Measurements from ENCODE around the gene ACTL10.

The ACTL10 gene

DNA sequence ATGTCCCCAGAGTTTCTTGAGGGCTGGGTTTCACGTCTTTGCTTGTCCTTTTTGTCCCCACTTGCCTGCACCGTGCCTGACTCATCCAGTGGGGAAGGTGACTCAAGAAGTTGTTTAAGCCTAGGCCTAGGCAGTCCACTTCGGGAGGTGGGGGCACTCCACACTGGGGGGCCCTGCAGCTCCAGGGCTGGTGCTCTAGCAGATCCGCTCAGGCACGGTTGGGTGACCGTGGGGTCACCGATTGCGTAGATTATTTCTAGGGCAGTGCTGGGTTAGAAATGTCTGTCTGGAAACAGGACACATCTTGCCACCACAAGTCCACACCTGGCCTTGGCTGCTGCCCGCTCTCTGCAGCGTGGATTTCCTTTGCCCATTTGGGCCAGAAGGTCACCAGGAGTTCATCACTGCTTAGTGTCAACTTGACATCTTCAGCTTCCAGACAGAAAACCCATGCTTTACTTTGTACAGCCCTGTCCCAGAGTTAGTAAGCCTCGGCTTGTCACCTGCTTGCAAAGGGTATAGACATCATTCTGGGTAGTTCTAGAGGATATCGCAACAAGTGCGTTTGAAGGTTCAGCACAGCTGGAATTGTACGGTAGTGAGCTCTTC, 18.2 kb upstream of the ACTL10 start:
- no peak for DNase-seq (ENCODE audit: extremely low read depth in 1 of 2, low read depth in 1 of 2)

DNA sequence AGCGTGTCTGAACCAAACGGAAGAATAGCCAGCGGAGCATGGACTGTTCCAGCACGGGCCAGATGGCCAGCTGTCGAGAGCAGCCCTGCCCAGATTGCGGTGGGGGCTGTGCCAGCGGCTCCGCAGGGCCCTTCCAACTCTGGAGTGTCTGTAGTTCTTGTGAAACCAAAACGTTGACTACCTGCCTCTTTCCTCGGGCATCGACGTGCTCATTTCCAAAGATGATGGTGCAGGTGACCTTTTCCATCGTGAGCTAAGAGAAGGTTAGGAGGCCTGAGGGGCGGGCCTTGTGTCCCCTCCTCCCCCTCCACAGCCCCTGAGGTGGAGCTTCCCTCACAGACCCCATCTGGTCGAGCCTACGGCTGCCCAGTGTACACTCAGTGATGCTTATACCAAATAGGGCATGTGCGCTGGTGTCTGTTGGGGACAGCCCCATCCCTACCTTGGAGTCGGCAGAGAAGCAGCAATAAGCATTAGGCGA, 17.5 kb upstream of the ACTL10 start:
- no peak for DNase-seq (ENCODE audit: extremely low read depth in 1 of 2, low read depth in 1 of 2)

DNA sequence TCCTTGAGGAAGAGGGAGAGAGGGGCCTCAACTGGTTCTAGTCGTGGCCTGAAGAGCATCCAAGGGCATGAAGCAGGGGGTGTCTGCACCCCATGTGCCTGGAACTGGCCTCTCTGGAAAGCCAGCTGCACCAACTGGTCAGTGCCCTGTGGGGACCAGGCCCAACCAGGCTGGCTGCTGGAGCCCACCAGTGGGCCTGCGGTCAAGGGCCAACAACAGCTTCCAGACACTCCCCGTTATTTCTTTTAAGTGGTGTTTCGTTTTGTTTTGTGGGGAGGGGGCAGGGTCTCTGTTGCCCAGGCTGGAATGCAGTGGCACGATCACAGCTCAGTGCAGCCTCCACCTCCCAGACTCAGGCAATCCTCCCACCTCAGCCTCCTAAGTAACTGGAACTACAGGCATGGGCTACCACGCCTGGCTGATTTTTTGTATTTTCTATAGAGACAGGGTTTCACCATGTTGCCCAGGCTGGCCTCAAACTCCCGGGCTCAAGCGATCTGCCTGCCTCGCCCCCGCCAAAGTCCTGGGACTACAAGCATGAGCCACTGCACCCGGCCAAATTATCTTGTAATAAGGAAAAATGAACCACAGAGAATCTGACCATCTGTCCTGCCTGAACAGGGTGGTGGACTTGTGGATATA, 16.5 kb upstream of the ACTL10 start:
- DNase-seq (ENCODE audit: extremely low read depth in 1 of 2, low read depth in 1 of 2): no peak

DNA sequence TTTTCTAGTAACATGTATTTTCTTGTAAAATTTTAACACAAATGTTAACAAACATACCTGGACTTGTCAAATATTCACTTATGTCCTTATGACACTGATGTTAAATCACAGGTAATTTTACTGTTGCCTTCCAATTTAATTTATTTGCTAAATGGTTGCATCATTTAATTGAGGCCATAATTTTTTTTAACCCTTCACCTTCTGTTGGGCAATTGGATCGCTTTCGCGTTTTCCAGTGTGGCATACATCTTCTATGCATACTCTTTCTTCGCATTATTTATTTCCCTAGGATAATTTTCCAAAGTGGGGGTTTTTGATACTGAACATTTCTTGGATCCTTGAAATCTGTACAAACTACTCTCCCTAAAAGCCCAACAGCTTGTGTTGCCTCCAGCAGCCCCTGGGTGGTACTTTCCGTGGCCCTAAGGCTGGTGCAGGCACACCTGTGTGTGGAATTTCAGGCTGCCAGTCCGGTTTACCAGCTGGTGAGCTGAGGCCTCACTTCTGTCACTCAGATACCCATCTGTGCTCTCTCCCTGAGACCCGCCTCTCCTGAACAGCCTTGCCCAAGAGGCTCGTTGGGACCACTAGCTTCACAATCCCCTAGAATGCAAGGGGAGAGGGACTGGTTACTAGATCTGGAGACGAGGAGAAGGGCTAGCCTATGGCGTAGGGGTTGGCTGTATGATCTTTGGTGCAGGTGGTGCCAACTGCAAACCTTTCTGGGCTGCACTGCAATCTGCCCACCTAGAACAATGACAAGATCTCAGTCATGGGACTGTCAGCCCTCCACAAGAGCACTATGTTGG, 15.8 kb upstream of the ACTL10 start:
- DNase-seq (ENCODE audit: extremely low read depth in 1 of 2, low read depth in 1 of 2): no peak

DNA sequence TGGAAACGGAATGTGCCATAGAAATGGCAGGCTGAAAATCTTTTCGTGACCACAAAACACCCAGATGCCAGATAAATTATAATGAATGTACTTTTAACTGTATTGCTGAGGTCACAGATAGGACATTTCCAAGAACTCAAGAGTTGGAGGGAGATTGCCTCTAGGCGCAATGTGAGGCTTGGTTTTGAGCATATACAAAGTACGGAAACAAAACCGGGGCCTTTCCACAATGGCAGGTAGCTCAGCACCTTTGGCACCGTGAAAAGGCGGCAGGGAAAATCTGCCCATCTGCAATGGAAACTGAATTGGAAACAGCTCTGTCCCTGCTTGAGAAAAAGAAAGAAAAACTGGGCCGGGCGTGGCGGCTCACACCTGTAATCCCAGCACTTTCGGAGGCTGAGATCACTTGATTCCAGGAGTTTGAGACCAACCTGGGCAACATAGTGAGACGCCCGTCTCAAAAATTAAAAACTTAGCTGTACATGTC, 15.1 kb upstream of the ACTL10 start:
- DNase-seq (ENCODE audit: extremely low read depth in 1 of 2, low read depth in 1 of 2): no peak

DNA sequence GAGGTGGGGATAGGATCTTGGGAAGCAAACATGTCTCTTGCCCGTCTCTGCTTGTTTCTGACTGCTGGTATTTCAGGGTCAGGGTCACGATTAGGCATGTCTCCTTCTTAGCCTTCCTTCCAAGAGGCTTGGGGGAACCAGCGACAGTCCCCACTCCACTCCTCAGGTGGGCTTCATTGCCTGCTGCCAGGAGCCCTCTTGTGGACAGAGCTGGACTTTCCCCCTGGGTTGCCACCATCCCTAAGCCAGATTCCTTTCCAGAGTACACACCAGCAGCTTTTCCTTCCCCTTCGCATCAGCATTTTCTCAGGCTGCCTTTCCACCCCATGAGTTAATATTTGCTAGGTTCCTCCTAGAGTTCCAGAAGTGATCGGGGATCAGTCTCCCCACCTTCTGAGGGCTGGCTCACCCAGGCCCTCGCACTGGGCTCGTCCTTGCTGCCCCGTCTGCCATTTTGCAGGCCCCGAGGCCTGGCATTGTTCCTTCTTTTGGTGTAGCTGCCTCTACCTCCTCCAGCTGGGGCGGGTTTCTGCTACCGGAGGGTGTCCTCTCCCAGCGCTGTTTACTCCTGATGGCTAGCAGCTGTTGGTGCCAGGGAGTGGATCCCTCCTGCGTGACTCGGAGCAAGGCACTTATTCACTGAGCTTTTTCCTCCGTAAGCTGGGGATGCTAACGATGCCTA, 13.4 kb upstream of the ACTL10 start:
- DNase-seq (ENCODE audit: extremely low read depth in 1 of 2, low read depth in 1 of 2): no peak

DNA sequence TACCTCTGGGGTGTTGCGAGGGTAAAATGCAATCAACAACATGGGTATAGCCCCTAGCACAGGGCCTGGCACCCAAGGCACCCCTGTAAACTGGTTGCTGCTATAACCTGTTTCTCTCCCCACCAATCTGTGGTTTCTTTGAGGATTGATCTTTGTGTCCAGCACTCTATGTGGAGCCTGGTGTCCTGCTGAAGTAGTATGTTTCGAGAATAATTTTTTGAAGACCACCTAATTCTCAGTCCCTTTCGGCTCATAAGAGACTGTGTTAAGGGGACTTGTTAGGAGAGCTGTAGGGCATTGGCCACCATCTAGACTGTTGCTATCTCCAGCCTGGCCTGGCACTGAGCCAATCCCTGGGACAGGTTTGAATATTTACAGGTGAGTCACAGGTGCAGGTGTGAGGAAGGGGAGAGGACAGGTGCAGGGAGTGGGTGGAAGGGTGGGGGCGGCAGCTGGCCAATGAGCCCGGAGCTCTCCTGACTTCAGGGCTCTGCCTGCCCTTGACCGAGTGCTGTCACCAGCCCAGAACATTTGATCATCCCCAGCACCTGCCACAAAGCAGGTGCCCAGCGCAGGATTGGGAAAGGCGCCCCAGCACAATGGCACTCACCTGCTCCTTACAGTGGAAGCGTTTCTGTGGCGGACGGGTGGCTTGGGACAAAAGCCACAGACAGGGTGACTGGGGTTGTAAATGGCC, 12.7 kb upstream of the ACTL10 start:
- DNase-seq (ENCODE audit: extremely low read depth in 1 of 2, low read depth in 1 of 2): no peak

DNA sequence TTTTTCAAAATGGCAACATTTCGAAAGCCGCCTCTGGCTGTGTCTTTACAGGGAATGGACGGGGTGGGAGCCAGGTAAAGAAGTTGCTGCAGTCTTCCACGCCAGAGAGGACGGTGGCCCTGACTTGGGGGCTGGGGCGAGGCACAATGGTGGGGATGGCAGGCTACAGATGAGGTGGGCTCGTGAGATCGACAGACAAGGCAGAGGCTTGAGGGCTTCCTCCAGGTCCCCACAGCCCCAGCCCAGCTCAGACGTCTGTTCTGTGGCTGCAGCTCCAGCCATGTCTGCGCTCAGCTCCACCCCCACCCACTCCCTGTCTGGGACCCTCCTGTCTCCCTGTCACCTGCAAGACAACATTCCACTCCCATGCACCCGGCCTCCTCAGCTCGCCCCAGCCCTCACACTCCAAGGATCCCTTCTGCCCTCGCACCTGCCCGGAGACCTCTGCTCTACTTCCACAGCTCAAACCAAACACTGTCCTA, 12.0 kb upstream of the ACTL10 start:
- DNase-seq (ENCODE audit: extremely low read depth in 1 of 2, low read depth in 1 of 2): no peak

DNA sequence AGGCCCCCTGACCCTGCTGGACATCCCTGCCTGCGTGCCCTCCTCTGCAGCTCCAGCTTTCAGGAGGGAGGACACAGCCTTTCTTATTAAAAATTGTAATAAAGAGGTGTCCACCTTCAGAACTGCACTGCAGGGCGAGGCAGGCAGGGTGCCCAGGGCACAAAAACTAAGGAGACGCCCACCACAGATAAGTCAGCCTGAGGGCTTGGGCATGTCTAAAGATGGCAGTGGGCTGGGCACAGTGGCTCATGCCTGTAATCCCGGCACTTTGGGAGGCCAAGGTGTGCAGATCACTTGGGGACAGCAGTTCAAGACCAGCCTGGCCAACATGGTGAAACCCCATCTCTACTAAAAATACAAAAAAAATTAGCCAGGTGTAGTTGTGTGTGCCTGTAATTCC, 11.6 kb upstream of the ACTL10 start:
- DNase-seq (ENCODE audit: extremely low read depth in 1 of 2, low read depth in 1 of 2): no peak

DNA sequence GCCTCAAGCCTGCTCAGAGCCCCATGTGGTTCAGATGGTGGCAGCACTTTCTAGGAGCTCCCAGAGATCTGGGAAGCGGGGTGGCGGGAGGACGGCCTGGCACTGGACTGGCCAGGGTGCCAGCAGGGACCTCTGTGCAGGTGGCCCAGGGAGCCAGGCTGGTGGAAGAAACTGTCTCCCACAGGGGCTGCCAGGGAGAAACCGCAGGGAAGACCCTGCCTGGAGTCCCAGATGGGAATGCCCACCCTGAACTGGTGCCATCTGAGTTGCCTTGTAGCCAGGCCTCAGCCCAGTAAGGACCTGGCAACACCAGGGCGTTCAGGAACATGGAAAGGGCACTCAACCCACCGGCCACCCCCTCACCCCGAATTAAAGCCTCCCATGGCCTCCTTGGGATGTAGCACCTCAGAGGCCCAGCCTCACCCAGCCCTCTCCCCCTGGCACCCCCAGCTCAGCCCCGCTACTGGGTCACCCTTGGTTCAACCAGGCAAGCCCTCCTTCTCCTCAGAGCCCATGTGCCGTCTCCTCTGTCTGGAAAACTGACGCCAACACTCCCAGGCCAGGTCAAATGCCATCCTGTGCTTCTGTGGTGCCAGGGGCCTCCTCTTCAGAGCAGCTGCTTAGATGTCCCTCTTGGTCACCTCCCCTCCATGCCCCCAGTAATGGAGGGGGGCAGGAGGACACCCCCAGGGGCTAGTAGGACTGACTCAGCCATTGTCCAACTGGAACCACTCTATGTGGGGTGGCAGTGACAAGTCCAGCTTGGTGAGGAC, 10.5 kb upstream of the ACTL10 start:
- no peak for DNase-seq (ENCODE audit: extremely low read depth in 1 of 2, low read depth in 1 of 2)

DNA sequence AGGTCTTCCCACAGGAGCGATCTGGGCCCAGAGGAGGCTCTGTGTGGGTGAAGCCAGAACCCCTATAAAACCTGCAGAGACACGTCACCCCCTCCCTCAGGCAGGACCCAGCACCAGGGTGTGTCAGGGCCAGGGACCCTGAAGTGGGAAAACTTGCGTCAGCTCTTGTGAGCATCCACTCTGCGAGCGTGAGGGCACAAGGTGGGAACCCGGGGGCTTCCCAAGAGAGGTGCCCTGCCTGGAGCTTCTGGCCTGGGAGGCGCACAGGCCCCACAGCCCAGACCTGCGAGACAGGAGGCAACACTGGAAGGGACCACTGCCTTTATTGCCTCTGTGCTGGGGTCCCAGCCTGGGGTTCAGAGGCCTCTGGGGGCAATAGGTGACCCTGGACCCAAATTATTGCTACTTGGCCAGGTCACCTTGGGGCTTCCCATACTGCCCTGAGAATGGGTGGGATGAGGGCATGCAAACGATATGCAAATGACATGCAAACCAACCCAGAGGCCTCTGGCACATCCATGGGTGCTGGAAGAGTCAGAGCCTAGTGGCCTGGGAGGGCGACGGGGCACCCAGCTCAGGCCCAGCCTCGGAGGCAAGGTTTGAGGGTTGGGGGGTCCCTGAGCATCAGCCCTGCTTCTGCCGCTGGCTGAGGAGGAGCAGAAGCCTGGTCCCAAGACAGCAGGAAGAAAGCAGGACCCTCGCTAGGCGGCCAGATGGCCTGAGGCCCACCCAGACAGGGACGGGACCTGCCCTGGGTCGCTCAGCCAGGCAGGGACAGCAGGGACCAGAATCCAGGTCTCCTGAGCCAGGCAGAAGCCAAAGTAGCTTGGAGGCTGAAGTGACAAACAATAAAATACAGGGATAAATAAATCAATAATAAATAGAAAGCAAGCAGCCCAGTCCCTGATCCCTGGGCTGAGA, 9.7 kb upstream of the ACTL10 start:
- DNase-seq (ENCODE audit: extremely low read depth in 1 of 2, low read depth in 1 of 2): no peak

DNA sequence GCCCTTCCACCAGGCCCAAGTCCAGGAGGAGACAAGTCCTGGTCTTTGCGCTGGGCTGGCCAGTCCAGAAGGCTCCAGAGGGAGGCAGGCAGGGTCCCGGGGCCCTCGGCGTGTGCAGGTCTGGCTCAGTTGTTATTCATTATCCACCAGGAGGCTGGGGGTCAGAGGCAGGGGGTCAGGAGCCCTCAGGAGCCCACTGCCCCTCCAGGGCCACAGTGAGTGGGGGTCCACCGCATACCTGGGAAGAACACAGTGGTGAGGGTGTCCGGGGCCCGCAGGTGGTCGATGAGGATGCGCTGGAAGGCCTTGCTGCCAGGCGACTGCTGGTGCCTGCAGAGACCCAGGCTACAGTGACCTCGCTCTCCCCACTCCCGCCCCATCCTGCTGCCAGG, 9.0 kb upstream of the ACTL10 start:
- DNase-seq (ENCODE audit: extremely low read depth in 1 of 2, low read depth in 1 of 2): no peak

DNA sequence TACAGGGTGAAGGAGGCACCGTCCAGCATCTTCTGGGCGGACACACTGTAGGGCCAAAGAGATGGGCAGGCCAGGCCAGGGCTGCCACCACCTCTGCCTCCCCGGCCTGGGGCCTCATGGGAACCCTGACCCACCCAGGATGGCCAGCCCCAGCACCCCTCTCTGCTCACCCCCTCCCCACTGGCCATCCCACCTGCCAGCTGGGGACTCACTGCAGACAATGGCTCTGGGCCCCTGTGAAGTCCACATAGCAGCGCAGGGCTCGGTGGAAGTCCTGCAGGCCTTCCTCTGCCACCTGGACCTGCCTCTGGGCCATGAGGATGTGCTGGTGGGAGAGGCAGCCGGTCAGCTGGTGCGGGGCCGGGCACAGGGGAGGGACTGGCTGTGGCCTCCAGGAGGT, 8.2 kb upstream of the ACTL10 start:
- DNase-seq (ENCODE audit: extremely low read depth in 1 of 2, low read depth in 1 of 2): no peak

DNA sequence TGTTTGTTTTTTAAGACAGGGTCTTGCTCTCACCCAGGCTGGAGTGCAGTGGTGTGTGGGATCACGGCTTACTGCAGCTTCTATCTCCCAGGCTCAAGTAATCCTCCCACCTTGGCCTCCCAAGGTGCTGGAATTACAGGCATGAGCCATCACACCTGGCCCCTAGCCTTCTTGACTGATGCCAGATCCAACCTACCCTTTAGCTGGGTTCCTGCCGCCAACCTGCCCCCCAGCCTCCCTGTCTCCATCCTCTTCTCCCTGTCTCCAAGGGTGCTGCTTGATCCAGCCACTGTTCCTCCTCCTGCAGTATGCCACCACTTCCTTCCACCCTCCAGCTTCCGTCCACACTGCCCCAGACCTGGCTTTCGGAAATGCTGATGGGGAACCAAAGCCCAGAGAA, 7.8 kb upstream of the ACTL10 start:
- no peak for DNase-seq (ENCODE audit: extremely low read depth in 1 of 2, low read depth in 1 of 2)

DNA sequence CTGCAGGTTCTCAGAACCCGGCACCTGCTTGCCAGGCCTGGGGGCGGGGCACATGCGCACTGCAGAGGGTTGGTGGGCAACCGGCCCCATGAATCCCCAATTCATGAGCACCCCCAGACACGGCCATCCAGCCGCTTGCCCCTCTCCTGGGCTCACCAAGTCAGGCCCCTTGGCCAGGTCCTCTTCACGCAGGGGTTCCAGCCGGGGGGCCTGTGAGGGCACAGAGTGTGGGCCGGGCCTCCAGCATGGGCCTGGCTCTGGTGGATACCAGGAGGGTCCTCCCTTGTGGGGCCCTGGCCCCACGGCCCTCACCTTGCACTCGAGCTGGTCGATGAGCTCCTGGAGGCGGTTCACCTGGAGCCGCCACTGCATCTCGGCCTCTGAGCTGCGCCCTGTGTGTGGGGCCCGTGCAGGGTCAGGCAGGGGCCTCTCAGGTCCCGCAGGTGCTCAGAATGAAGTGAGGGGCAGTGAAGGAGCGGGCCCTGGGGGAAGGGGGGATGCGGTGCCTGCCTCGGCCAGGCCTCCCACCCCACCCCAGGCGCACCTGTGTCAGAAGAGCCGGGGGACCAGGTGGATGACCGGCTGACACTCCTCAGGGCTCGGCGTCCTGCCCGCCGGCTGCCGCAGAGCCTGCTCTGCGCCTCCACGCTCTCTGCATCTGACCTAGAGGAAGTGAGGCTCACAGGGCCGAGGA, 7.3 kb upstream of the ACTL10 start:
- no peak for DNase-seq (ENCODE audit: extremely low read depth in 1 of 2, low read depth in 1 of 2)

DNA sequence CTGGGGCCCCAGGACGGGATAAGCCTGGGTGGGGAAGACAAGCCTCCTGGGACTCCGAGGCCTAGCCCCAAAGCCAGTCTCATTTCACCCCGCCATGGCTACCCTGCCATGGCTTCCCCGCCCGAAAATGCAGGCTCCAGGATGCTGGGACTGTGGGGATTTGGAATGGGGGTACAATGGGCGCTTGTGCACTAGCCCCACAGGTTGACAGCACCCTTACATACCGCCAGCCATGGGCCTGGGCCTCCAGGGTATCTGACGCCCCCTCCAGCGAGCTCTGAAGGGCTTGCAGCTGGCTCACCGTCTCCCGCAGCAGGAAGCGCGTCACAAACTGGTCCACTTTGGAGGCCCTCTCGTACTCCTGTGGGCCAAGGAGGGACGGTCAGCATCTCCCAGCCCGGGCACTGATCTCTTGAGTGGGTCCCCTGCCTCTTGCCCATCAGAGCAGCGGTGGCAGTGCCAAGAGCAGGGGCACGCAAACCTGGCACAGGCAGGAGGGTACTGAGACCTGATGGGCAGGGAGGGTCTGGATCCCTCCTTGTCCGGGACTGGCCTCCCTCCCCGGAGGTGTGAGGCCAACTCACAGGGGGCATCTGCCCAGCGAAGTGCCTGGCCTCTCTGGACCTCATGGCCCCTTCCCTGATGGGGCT, 6.6 kb upstream of the ACTL10 start:
- DNase-seq (ENCODE audit: extremely low read depth in 1 of 2, low read depth in 1 of 2): no peak

DNA sequence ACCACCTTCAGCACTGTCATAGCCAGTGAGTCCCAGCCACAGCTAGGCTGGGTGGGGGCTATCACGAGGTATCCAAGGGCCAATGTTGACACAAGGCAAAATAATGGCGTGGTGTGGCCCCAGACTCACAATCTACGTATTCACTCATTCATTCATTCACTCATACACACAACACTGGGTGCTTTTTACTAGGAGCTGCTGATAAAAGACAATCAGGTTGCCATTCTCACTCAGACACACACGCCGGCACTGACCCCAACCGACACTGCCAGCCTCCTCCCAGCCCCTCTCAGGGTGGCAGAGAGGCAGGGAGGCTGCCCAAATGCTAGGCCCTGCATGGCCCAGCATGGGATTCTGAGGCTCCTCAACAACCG, 6.1 kb upstream of the ACTL10 start:
- no peak for DNase-seq (ENCODE audit: extremely low read depth in 1 of 2, low read depth in 1 of 2)

DNA sequence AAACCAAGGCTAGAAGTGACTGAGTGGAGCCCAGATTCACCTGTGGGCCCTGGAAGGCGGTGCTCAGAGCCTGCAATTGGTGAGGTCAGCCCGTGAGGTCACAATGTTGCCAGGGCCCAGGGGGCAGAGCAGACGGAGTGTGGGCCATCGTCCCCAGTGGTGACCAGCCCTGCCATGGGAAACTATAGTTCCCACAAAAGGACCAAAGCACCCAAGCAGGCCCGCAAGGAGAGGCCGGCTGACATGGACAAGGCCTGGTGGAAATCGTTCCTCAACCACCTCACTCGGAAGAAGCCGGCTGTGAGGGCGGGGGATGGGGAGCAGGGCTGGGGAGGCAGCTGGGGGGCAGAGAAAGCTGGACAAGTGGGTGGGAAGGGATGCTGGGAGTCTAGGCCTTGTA, 4.6 kb upstream of the ACTL10 start, which contains the start of gene C20orf144:
C20orf144 (plus strand) TSS at position 156 of the 400 bp plus-strand sequence; CDS start at position 175, 19 bp downstream.
- no peak for DNase-seq (ENCODE audit: extremely low read depth in 1 of 2, low read depth in 1 of 2)

Measured in activated CD8-positive, alpha-beta memory T cell treated with anti-CD3 and anti-CD28 coated beads for 1 hour (primary cell).